ENCODE data around the gene SNN. TPM values are rescaled to one million over a fixed set of nuclear protein-coding genes. Genes with fewer than 3 reads are reported as not detected.

SNN gene
- total RNA-seq, 1 donor from 2014 or later, result 40.0 TPM

- no peak for ATAC-seq
- intact Hi-C loops (cut with DNase I), result no loop called here
- no peak for DNase-seq (ENCODE audit: low spot score)
These were observed 35.1 kb upstream of the SNN start for GRCh38 chr16:11633113-11633512.

- ATAC-seq (no peak), DNase-seq (ENCODE audit: low spot score) (no peak)
- intact Hi-C loops (cut with DNase I), result no loop called here
These were observed 33.9 kb upstream of the SNN start for GRCh38 chr16:11634312-11634711.

GRCh38 chr16:11635113-11635652, 33.1 kb upstream of the SNN start:
- intact Hi-C loops (cut with DNase I), result no loop called here

GRCh38 chr16:11635679-11636171, 32.5 kb upstream of the SNN start:
- DNase-seq (ENCODE audit: low spot score), result no peak
- no peak for ATAC-seq
- intact Hi-C loops (cut with DNase I), result no loop called here

More at GRCh38 chr16:11635113-11635652, 33.1 kb upstream of the SNN start:
- ATAC-seq (no peak), DNase-seq (ENCODE audit: low spot score) (no peak)

- no peak for DNase-seq (ENCODE audit: low spot score)
- ATAC-seq, result no peak
- intact Hi-C loops (cut with DNase I), result no loop called here
These were observed 32.0 kb upstream of the SNN start for GRCh38 chr16:11636172-11636721.

GRCh38 chr16:11637320-11637719, 30.9 kb upstream of the SNN start:
- DNase-seq (ENCODE audit: low spot score) (no peak), ATAC-seq (no peak)
- intact Hi-C loops (cut with DNase I), result no loop called here

GRCh38 chr16:11638140-11638539, 30.1 kb upstream of the SNN start:
- DNase-seq (ENCODE audit: low spot score) (no peak), ATAC-seq (no peak)
- intact Hi-C loops (cut with DNase I), result no loop called here

GRCh38 chr16:11639008-11639562, 29.2 kb upstream of the SNN start:
- DNase-seq (ENCODE audit: low spot score), result no peak
- intact Hi-C loops (cut with DNase I), result no loop called here
- no peak for ATAC-seq

- intact Hi-C loops (cut with DNase I), result loop anchor here (5.0 kb wide), 3 partner anchors 108 to 243 kb away; no protein-coding TSS in a partner anchor
- DNase-seq (ENCODE audit: low spot score), result peak; percentile 87
- peak; percentile 96 for ATAC-seq
These were observed 28.0 kb upstream of the SNN start for GRCh38 chr16:11639925-11640899.

GRCh38 chr16:11640987-11641817, 27.1 kb upstream of the SNN start:
- DNase-seq (ENCODE audit: low spot score) (no peak), ATAC-seq (peak; percentile 75)
- intact Hi-C loops (cut with DNase I), result loop anchor here (5.0 kb wide), 3 partner anchors 109 to 244 kb away; no protein-coding TSS in a partner anchor

- no peak for ATAC-seq
- intact Hi-C loops (cut with DNase I), result loop anchor here (5.0 kb wide), 3 partner anchors 110 to 245 kb away; no protein-coding TSS in a partner anchor
- DNase-seq (ENCODE audit: low spot score), result no peak
These were observed 25.5 kb upstream of the SNN start for GRCh38 chr16:11642765-11643116.

GRCh38 chr16:11649276-11649675, 19.0 kb upstream of the SNN start:
- intact Hi-C loops (cut with DNase I), result no loop called here
- no peak for ATAC-seq
- DNase-seq (ENCODE audit: low spot score), result no peak

GRCh38 chr16:11650641-11651591, 17.3 kb upstream of the SNN start:
- DNase-seq (ENCODE audit: low spot score) (no peak), ATAC-seq (no peak)
- intact Hi-C loops (cut with DNase I), result loop anchor here (5.0 kb wide), 1 partner anchor 249 kb away; no protein-coding TSS in a partner anchor

- no peak for DNase-seq (ENCODE audit: low spot score)
- ATAC-seq, result no peak
- intact Hi-C loops (cut with DNase I), result loop anchor here (5.0 kb wide), 1 partner anchor 249 kb away; no protein-coding TSS in a partner anchor
These were observed 16.5 kb upstream of the SNN start for GRCh38 chr16:11651796-11652195.

GRCh38 chr16:11655655-11656054, 12.6 kb upstream of the SNN start:
- DNase-seq (ENCODE audit: low spot score), result no peak
- no peak for ATAC-seq
- intact Hi-C loops (cut with DNase I), result no loop called here

GRCh38 chr16:11657556-11657955, 10.7 kb upstream of the SNN start:
- intact Hi-C loops (cut with DNase I), result no loop called here
- ATAC-seq (no peak), DNase-seq (ENCODE audit: low spot score) (no peak)

GRCh38 chr16:11658896-11659708, 9.2 kb upstream of the SNN start:
- no peak for DNase-seq (ENCODE audit: low spot score)
- ATAC-seq, result peak; percentile 62
- intact Hi-C loops (cut with DNase I), result no loop called here

Data from sciatic nerve (tissue), 2 donors.